Nephron (organoid): Measurements from ENCODE around the gene PTPN12.

Experiments used
- H3K27ac Mint-ChIP-seq, 3 experiments: 2 replicates each; pipeline ENCODE4 v1.8.0; 2020; ENCODE audit warnings: mixed read lengths in 3 of 3, mild to moderate bottlenecking in 2 of 3, moderate library complexity in 1 of 3
- H3K27me3 Mint-ChIP-seq: 2 replicates; pipeline ENCODE4 v1.8.0; 2021; ENCODE audit warnings: low read depth, mild to moderate bottlenecking, moderate library complexity, mixed read lengths
- H3K36me3 Mint-ChIP-seq: 2 replicates; pipeline ENCODE4 v1.8.0; 2020; ENCODE audit warnings: low read depth, mixed read lengths
- H3K4me1 Mint-ChIP-seq: 2 replicates; pipeline ENCODE4 v1.8.0; 2020; ENCODE audit warnings: mixed read lengths
- H3K4me3 Mint-ChIP-seq, 3 experiments: 2 replicates each; pipeline ENCODE4 v1.8.0; 2020; ENCODE audit warnings: mild to moderate bottlenecking in 3 of 3, mixed read lengths in 3 of 3, moderate library complexity in 2 of 3
- H3K9me3 Mint-ChIP-seq: 2 replicates; pipeline ENCODE4 v1.8.0; 2020; ENCODE audit warnings: mixed read lengths
- TF ChIP-seq, protein P1 (sequence below), 3 experiments: fragments of 200-600 bp; sonication (generic); IDR thresholded peaks; one replicate each; pipeline ENCODE4 v1.5.0; 2021; ENCODE audit warnings: antibody characterized with exemption in 3 of 3; ENCODE audit not compliant: unreplicated experiment in 3 of 3

The PTPN12 gene

GRCh38 chr7:77658928-77659327, 121.8 kb downstream of the PTPN12 start:
- TF ChIP-seq, protein P1, sequence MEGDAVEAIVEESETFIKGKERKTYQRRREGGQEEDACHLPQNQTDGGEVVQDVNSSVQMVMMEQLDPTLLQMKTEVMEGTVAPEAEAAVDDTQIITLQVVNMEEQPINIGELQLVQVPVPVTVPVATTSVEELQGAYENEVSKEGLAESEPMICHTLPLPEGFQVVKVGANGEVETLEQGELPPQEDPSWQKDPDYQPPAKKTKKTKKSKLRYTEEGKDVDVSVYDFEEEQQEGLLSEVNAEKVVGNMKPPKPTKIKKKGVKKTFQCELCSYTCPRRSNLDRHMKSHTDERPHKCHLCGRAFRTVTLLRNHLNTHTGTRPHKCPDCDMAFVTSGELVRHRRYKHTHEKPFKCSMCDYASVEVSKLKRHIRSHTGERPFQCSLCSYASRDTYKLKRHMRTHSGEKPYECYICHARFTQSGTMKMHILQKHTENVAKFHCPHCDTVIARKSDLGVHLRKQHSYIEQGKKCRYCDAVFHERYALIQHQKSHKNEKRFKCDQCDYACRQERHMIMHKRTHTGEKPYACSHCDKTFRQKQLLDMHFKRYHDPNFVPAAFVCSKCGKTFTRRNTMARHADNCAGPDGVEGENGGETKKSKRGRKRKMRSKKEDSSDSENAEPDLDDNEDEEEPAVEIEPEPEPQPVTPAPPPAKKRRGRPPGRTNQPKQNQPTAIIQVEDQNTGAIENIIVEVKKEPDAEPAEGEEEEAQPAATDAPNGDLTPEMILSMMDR (IDR thresholded peaks at IDR 0.05; ENCODE audit: unreplicated experiment in 3 of 3), result no peak
- Mint-ChIP-seq H3K4me1 (no peaks in the 10 kb centered on the region), H3K27me3 (no peaks in the 10 kb centered on the region), H3K27ac (no peak overlapping the region), H3K36me3 (peaks cover 33% of the 10 kb centered on the region), H3K4me3 (no peak overlapping the region), H3K9me3 (no peaks in the 10 kb centered on the region)

GRCh38 chr7:77661816-77662215, 124.7 kb downstream of the PTPN12 start:
- Mint-ChIP-seq H3K27ac (no peak overlapping the region), H3K36me3 (peaks cover 18% of the 10 kb centered on the region), H3K4me1 (no peaks in the 10 kb centered on the region), H3K27me3 (no peaks in the 10 kb centered on the region), H3K4me3 (no peak overlapping the region), H3K9me3 (no peaks in the 10 kb centered on the region)
- TF ChIP-seq, protein P1 (IDR thresholded peaks at IDR 0.05; ENCODE audit: unreplicated experiment in 3 of 3), result no peak

GRCh38 chr7:77662869-77663268, 125.8 kb downstream of the PTPN12 start:
- TF ChIP-seq, protein P1 (IDR thresholded peaks at IDR 0.05; ENCODE audit: unreplicated experiment in 3 of 3), result no peak
- no peak overlapping the region for H3K27ac Mint-ChIP-seq
- H3K9me3 Mint-ChIP-seq, result no peaks in the 10 kb centered on the region
- H3K36me3 Mint-ChIP-seq, result peaks cover 16% of the 10 kb centered on the region
- H3K4me1 Mint-ChIP-seq, result no peaks in the 10 kb centered on the region
- no peak overlapping the region for H3K4me3 Mint-ChIP-seq
- no peaks in the 10 kb centered on the region for H3K27me3 Mint-ChIP-seq

GRCh38 chr7:77664715-77665114, 127.6 kb downstream of the PTPN12 start:
- Mint-ChIP-seq H3K4me3 (no peak overlapping the region), H3K4me1 (no peaks in the 10 kb centered on the region), H3K27me3 (no peaks in the 10 kb centered on the region), H3K27ac (no peak overlapping the region), H3K36me3 (peaks cover 12% of the 10 kb centered on the region), H3K9me3 (no peaks in the 10 kb centered on the region)
- TF ChIP-seq, protein P1 (IDR thresholded peaks at IDR 0.05; ENCODE audit: unreplicated experiment in 3 of 3), result no peak

- Mint-ChIP-seq H3K27ac (no peak overlapping the region), H3K9me3 (no peaks in the 10 kb centered on the region), H3K27me3 (no peaks in the 10 kb centered on the region), H3K4me1 (no peaks in the 10 kb centered on the region), H3K36me3 (peaks cover 12% of the 10 kb centered on the region), H3K4me3 (no peak overlapping the region)
- TF ChIP-seq, protein P1 (IDR thresholded peaks at IDR 0.05; ENCODE audit: unreplicated experiment in 3 of 3), result no peak
These were observed 128.1 kb downstream of the PTPN12 start for GRCh38 chr7:77665161-77665560.

GRCh38 chr7:77667459-77668086, 130.5 kb downstream of the PTPN12 start:
- H3K9me3 Mint-ChIP-seq, result no peaks in the 10 kb centered on the region
- peaks cover 8% of the 10 kb centered on the region for H3K36me3 Mint-ChIP-seq
- peaks cover 4% of the 10 kb centered on the region for H3K4me1 Mint-ChIP-seq
- TF ChIP-seq, protein P1 (IDR thresholded peaks at IDR 0.05; ENCODE audit: unreplicated experiment in 3 of 3), result no peak
- H3K4me3 Mint-ChIP-seq, result no peak overlapping the region
- H3K27me3 Mint-ChIP-seq, result no peaks in the 10 kb centered on the region
- H3K27ac Mint-ChIP-seq, result peak overlapping the region in 1 of 3 experiments; percentile 5
